Right lobe of liver (tissue), 6 donors: ENCODE results near the gene IL4I1. TPM values are rescaled to one million over a fixed set of nuclear protein-coding genes. Genes with fewer than 3 reads are reported as not detected.

ENCODE experiments used
- ATAC-seq, 4 donors: fragments of 200-7000 bp; cut with Tn5 transposase; one replicate each; pipeline ENCODE4 v1.9.1; 2020; ENCODE audit warnings: mild to moderate bottlenecking in 4 of 4, moderate library complexity in 4 of 4
- DNase-seq, 3 donors: peaks; one replicate each; pipeline ENCODE4 v3.0.0-alpha.2; 2020
- H3K27ac ChIP-seq, 3 donors: fragments of 200-600 bp; one replicate each; pipeline ENCODE4 v1.8.0; 2022
- H3K27me3 ChIP-seq, 2 donors: fragments of 200-600 bp; one replicate each; pipeline ENCODE4 v1.8.0; 2022
- H3K36me3 ChIP-seq, 4 donors: fragments of 200-600 bp; sonication (generic) in 1 of 4; one replicate each; pipeline versions ENCODE4 v1.5.1 to v1.8.0; 2017 to 2022; ENCODE audit warnings: control low read depth in 1 of 4
- H3K4me1 ChIP-seq, 4 donors: fragments of 200-600 bp; sonication (generic) in 1 of 4; one replicate each; pipeline versions ENCODE4 v1.5.1 to v1.8.0; 2017 to 2022; ENCODE audit warnings: control low read depth in 1 of 4
- H3K4me3 ChIP-seq, 3 donors: fragments of 200-600 bp; one replicate each; pipeline ENCODE4 v1.8.0; 2022
- H3K9me3 ChIP-seq, 4 donors: fragments of 200-600 bp; sonication (generic) in 1 of 4; one replicate each; pipeline versions ENCODE4 v1.5.1 to v1.8.0; 2017 to 2022; ENCODE audit warnings: control low read depth in 1 of 4
- POLR2A ChIP-seq: fragments of 450-650 bp; IDR thresholded peaks from one replicate; pipeline ENCODE4 v1.6.1; 2017; ENCODE audit warnings: antibody characterized with exemption, mild to moderate bottlenecking
- WGBS: methylation state at CpG from one replicate; pipeline ENCODE4 v1.1.6; 2018; ENCODE audit warnings: low coverage, low lambda C conversion rate; ENCODE audit not compliant: insufficient coverage; ENCODE audit errors: missing lambda C conversion rate; 5-methylcytosine and 5-hydroxymethylcytosine counted together
- intact Hi-C, 2 donors: fragments of 100-400 bp; cut with DNase I; formaldehyde crosslinking; loops; one replicate each; pipeline versions ENCODE4 v1.11.2 to v1.14.1; 2022
- total RNA-seq, 6 experiments: library from RNA; depleted of rRNA in 2 of 6; stranded (reverse); fragments of >200 nt in 2 of 6; fragmentation: NEBNext Ultra II Directional in 3 of 6; extraction: Animal tissue kit (Norgen Biotek cat#: 25700) in 3 of 6; gene quantifications; one replicate each; pipeline versions ENCODE4 v1.1.0 to v1.2.4, GENCODE V29; 2016 to 2023
- TF ChIP-seq, protein P1 (sequence below), 4 donors: fragments of 200-600 bp in 3 of 4; fragments of 450-650 bp in 1 of 4; IDR thresholded peaks; one replicate each; pipeline versions ENCODE4 v1.5.1 to v1.8.0; 2016 to 2022; ENCODE audit warnings: antibody characterized with exemption in 4 of 4, mild to moderate bottlenecking in 2 of 4
- donor health status: DM: no; HTN: yes; CAD: no.
- donor health status: DM: no; HTN: no; CAD: no.
- donor health status: DM: no; HTN: no; CAD: no.
- donor health status: DM: no; HTN: yes; CAD: no.
- donor health status: DM: no; HTN: yes; CAD: no.

Gene IL4I1
- total RNA-seq, 6 experiments from 2014 or later: 0.56 to 4.2 (median 1.0) TPM; not detected in 3

DNA sequence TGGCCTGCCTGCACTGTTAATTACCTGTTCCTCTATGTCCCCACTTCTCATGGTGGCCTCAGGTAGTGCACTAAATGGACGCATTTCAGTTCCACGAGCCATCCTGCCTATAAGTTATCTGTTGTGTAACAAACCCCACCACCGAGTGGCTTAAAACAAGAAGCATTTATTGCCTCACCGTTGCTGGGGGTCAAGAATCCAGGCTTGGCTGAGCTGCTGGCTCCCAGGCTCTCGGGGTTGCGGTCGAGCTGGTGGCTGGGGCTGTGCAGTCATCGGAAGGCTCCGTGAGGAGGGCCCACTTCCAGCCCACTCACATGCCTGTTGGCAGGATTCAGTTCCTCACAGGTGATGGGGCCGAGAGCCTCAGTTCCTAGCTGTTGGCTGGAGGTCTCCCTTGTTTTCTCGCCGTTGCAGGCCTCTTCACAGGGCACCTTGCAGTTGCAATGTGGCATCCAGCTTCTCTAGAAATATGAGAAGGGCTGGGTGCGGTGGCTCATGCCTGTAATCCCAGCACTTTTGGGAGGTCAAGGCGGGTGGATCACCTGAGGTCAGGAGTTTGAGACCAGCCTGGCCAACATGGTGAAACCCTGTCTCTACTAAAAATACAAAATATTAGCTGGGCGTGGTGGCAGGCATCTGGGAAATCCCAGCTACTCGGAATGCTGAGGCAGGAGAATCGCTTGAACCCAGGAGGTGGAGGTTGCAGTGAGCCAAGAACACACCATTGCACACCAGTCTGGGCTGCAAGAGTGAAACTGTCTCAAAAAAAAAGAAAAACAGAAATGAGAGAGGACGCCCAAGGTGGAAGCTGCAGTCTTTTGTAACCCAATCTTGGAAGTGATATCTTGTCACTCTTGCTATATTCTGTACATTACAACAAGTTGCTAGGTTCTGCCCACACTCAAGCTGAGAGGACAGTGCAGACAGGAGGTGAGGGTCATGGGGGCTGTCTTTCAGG is 52.3 kb downstream of the IL4I1 start:
- 70% methylated on average over 10 of the region's 18 CpGs for WGBS
- DNase-seq: no peak
- peaks cover 0 to 6% (median 3%) of the 10 kb centered on the region in 4 donors for H3K36me3 ChIP-seq
- no peaks in the 10 kb centered on the region for H3K9me3 ChIP-seq
- ATAC-seq: no peak
- no peaks in the 10 kb centered on the region for H3K27me3 ChIP-seq
- no peaks in the 10 kb centered on the region for H3K4me1 ChIP-seq
- intact Hi-C loops: no loop called here
- H3K27ac ChIP-seq: no peak overlapping the region
- TF ChIP-seq POLR2A: no peak
- TF ChIP-seq, protein P1, sequence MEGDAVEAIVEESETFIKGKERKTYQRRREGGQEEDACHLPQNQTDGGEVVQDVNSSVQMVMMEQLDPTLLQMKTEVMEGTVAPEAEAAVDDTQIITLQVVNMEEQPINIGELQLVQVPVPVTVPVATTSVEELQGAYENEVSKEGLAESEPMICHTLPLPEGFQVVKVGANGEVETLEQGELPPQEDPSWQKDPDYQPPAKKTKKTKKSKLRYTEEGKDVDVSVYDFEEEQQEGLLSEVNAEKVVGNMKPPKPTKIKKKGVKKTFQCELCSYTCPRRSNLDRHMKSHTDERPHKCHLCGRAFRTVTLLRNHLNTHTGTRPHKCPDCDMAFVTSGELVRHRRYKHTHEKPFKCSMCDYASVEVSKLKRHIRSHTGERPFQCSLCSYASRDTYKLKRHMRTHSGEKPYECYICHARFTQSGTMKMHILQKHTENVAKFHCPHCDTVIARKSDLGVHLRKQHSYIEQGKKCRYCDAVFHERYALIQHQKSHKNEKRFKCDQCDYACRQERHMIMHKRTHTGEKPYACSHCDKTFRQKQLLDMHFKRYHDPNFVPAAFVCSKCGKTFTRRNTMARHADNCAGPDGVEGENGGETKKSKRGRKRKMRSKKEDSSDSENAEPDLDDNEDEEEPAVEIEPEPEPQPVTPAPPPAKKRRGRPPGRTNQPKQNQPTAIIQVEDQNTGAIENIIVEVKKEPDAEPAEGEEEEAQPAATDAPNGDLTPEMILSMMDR (IDR thresholded peaks at IDR 0.05): no peak
- no peak overlapping the region for H3K4me3 ChIP-seq

DNA sequence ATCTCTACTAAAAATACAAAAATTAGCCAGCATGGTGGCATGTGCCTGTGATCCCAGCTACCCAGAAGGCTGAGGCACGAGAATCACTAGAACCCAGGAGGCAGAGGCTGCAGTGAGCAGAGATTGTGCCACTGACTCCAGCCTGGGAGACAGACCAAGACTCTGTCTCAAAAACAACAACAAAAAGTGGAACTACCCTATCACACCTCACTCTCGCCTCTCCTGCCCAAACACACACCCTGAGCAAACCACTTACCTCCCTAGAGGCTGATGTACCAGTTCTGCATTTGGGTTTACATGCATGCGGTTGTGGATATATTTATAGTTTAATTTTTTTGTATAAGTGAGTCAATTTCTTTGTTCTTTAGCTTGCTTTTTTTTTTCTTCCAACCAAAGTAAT is 53.4 kb downstream of the IL4I1 start:
- ATAC-seq (no peak), DNase-seq (no peak)
- TF ChIP-seq, protein P1 (IDR thresholded peaks at IDR 0.05): no peak
- TF ChIP-seq POLR2A: no peak
- Histone ChIP-seq H3K27me3 (no peaks in the 10 kb centered on the region), H3K36me3 (peaks cover 0 to 13% (median 5%) of the 10 kb centered on the region in 4 donors), H3K4me1 (no peaks in the 10 kb centered on the region), H3K27ac (no peak overlapping the region), H3K4me3 (no peak overlapping the region), H3K9me3 (no peaks in the 10 kb centered on the region)
- 100% methylated on average over 1 of the region's 3 CpGs for WGBS
- intact Hi-C loops: no loop called here

DNA sequence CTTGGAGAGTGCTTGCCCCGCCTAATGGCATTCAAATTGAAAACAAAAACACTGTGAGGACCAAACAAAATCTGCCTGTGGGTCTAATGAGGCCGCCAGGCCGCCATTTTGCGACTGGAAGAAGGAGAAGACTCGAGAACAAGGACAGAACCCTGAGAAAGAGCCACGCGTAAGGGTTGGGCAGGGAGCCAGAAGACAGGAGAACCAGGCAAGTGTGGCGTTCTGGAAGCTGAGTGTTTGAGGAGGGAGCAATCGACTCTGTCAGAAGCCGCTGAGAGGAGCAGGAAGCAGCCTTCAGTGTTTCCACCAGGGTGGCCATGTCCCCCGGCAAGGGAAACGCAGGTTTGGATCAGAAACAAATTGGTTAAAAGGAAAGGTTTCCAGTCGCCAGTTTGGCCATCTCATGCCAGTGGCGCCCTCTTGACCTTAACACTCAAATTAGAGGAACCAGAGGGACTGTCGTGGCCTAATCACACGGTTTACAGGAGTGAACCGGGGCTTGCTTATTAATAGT is 55.9 kb downstream of the IL4I1 start:
- no peak overlapping the region for H3K27ac ChIP-seq
- intact Hi-C loops: no loop called here
- ATAC-seq: no peak
- no peak overlapping the region for H3K4me3 ChIP-seq
- TF ChIP-seq POLR2A: no peak
- TF ChIP-seq, protein P1 (IDR thresholded peaks at IDR 0.05): no peak
- H3K27me3 ChIP-seq: no peaks in the 10 kb centered on the region
- DNase-seq: peak in 1 of 3 donors; percentile 42
- peaks cover 0 to 18% (median 6%) of the 10 kb centered on the region in 4 donors for H3K36me3 ChIP-seq
- no peaks in the 10 kb centered on the region for H3K4me1 ChIP-seq
- WGBS: 93% methylated on average over 15 of the region's 17 CpGs
- no peaks in the 10 kb centered on the region for H3K9me3 ChIP-seq

DNA sequence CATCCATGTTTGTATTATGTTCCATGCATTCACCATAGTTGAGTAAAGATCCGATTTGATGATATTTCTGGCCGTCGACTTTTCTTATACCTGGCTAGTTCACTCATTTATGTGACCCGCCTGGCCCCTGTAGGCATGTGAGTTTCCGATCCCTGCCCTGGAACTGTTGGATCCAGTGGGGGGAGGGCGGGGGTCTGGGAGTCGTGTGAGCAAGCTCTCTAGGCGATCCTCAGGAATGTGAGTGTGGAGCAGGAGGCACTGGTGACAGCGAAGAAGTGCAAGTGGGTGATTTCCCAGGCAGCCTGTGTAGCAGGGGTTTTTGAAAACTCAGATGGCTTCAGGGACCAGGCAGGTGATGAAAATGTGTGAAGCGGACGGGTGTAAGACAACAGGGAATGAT is 56.4 kb downstream of the IL4I1 start:
- 88% methylated on average over 11 of the region's 11 CpGs for WGBS
- no peak overlapping the region for H3K4me3 ChIP-seq
- no peak for ATAC-seq
- H3K27ac ChIP-seq: no peak overlapping the region
- H3K36me3 ChIP-seq: peaks cover 0 to 19% (median 6%) of the 10 kb centered on the region in 4 donors
- intact Hi-C loops: no loop called here
- no peaks in the 10 kb centered on the region for H3K27me3 ChIP-seq
- DNase-seq: no peak
- TF ChIP-seq POLR2A: no peak
- no peaks in the 10 kb centered on the region for H3K4me1 ChIP-seq
- H3K9me3 ChIP-seq: no peaks in the 10 kb centered on the region

DNA sequence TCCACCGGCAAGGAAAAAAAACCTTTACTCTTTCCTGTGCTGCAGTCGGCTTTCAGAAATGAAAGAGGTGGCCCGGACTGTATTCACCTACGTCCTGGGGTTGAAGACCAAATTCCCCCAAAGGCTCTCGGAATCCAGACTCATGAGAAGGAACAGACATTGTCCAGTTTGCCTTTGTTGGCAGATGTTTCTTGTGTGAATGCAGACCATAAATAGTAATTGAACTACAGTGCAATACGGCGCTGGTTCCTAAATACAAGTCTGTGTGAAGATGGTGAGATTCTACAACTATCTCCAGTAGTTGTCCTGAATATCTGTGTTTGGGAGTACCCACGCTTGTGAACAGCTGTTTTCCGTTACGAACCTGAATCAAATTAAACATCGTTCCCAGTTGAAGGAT is 57.0 kb downstream of the IL4I1 start:
- DNase-seq: no peak
- H3K36me3 ChIP-seq: peaks cover 0 to 25% (median 6%) of the 10 kb centered on the region in 4 donors
- H3K27me3 ChIP-seq: no peaks in the 10 kb centered on the region

More for the DNA sequence above, 57.0 kb downstream of the IL4I1 start:
- no peak overlapping the region for H3K4me3 ChIP-seq
- intact Hi-C loops: no loop called here
- no peaks in the 10 kb centered on the region for H3K9me3 ChIP-seq
- 100% methylated on average over 8 of the region's 11 CpGs for WGBS
- H3K27ac ChIP-seq: no peak overlapping the region
- TF ChIP-seq, protein P1 (IDR thresholded peaks at IDR 0.05): no peak
- no peak for TF ChIP-seq POLR2A
- no peak for ATAC-seq
- H3K4me1 ChIP-seq: no peaks in the 10 kb centered on the region
